Measurements from ENCODE around the gene RSBN1L.

The RSBN1L gene

GRCh38 chr7:77734659-77735421 lies 38.6 kb downstream of the RSBN1L start:
- no peak for DNase-seq

- no peak for DNase-seq
Measured at GRCh38 chr7:77735457-77735856, 39.2 kb downstream of the RSBN1L start.

GRCh38 chr7:77736991-77737390 lies 40.7 kb downstream of the RSBN1L start:
- DNase-seq, result no peak

GRCh38 chr7:77738382-77738781 lies 42.1 kb downstream of the RSBN1L start:
- no peak for DNase-seq

GRCh38 chr7:77738871-77739270 lies 42.6 kb downstream of the RSBN1L start:
- DNase-seq, result no peak

GRCh38 chr7:77740257-77740656 lies 44.0 kb downstream of the RSBN1L start:
- DNase-seq, result no peak

- no peak for DNase-seq
Measured at GRCh38 chr7:77743518-77743917, 47.3 kb downstream of the RSBN1L start.

GRCh38 chr7:77745746-77746145 lies 49.5 kb downstream of the RSBN1L start:
- DNase-seq, result no peak

- DNase-seq, result no peak
Measured at GRCh38 chr7:77746164-77746823, 50.0 kb downstream of the RSBN1L start.

- no peak for DNase-seq
Measured at GRCh38 chr7:77746824-77747165, 50.5 kb downstream of the RSBN1L start.

GRCh38 chr7:77747178-77747577 lies 50.9 kb downstream of the RSBN1L start:
- DNase-seq, result no peak

- DNase-seq, result no peak
Measured at GRCh38 chr7:77747718-77748117, 51.5 kb downstream of the RSBN1L start.

- DNase-seq, result no peak
Measured at GRCh38 chr7:77752016-77752415, 55.8 kb downstream of the RSBN1L start.

- peak; percentile 45 for DNase-seq
Measured at GRCh38 chr7:77753173-77753572, 56.9 kb downstream of the RSBN1L start.

GRCh38 chr7:77757589-77757988 lies 61.3 kb downstream of the RSBN1L start:
- DNase-seq, result no peak

GRCh38 chr7:77759294-77759889 lies 63.1 kb downstream of the RSBN1L start:
- peak; percentile 5 for DNase-seq

- no peak for DNase-seq
Measured at GRCh38 chr7:77760809-77761453, 64.7 kb downstream of the RSBN1L start.

- no peak for DNase-seq
Measured at GRCh38 chr7:77765481-77765880, 69.2 kb downstream of the RSBN1L start.

- DNase-seq, result no peak
Measured at GRCh38 chr7:77765906-77766800, 69.9 kb downstream of the RSBN1L start.

- no peak for DNase-seq
Measured at GRCh38 chr7:77766801-77767605, 70.7 kb downstream of the RSBN1L start.

GRCh38 chr7:77770316-77770715 lies 74.1 kb downstream of the RSBN1L start:
- DNase-seq, result no peak

GRCh38 chr7:77771901-77772300 lies 75.6 kb downstream of the RSBN1L start:
- no peak for DNase-seq
